Measurements from ENCODE around the gene TGFBR2. TPM values are rescaled to one million over a fixed set of nuclear protein-coding genes. Genes with fewer than 3 reads are reported as not detected.
A peak's percentile ranks its signal among the peaks of the same experiment; 100 is the strongest.

TGFBR2 gene
- polyA plus RNA-seq, 1 experiment, result 61.0 TPM

- POLR2A ChIA-PET, result no interaction called here
Measured at GRCh38 chr3:30596152-30596551, 10.2 kb upstream of the TGFBR2 start.

GRCh38 chr3:30597131-30597768, 9.2 kb upstream of the TGFBR2 start:
- CTCF ChIA-PET, result no interaction called here
- H3K36me3 ChIP-seq (ENCODE audit: control insufficient read depth, insufficient read depth, low read length), result no peaks in the 10 kb centered on the region
- DNase-seq (ENCODE audit: low read depth), result peak; percentile 71
- no peaks in the 10 kb centered on the region for H3K27me3 ChIP-seq (ENCODE audit: control insufficient read depth, insufficient read depth, low read length)
- H3K4me3 ChIP-seq (ENCODE audit: low read depth, low read length), result no peak overlapping the region
- no peak for TF ChIP-seq CTCF (IDR thresholded peaks at IDR 0.05; ENCODE audit: insufficient read depth, low read depth, low read length)
- POLR2A ChIA-PET, result no interaction called here

More at GRCh38 chr3:30596152-30596551, 10.2 kb upstream of the TGFBR2 start:
- TF ChIP-seq CTCF (IDR thresholded peaks at IDR 0.05; ENCODE audit: insufficient read depth, low read depth, low read length), result no peak
- no peaks in the 10 kb centered on the region for H3K36me3 ChIP-seq (ENCODE audit: control insufficient read depth, insufficient read depth, low read length)
- CTCF ChIA-PET, result no interaction called here
- H3K27me3 ChIP-seq (ENCODE audit: control insufficient read depth, insufficient read depth, low read length), result no peaks in the 10 kb centered on the region
- H3K4me3 ChIP-seq (ENCODE audit: low read depth, low read length), result no peak overlapping the region
- no peak for DNase-seq (ENCODE audit: low read depth)

GRCh38 chr3:30597769-30598134, 8.6 kb upstream of the TGFBR2 start:
- ChIA-PET POLR2A (no interaction called here), CTCF (no interaction called here)
- no peak overlapping the region for H3K4me3 ChIP-seq (ENCODE audit: low read depth, low read length)

GRCh38 chr3:30598668-30599545, 7.5 kb upstream of the TGFBR2 start:
- Histone ChIP-seq H3K4me3 (ENCODE audit: low read depth, low read length) (no peak overlapping the region), H3K27me3 (ENCODE audit: control insufficient read depth, insufficient read depth, low read length) (no peaks in the 10 kb centered on the region), H3K36me3 (ENCODE audit: control insufficient read depth, insufficient read depth, low read length) (no peaks in the 10 kb centered on the region)
- DNase-seq (ENCODE audit: low read depth), result no peak
- ChIA-PET POLR2A (no interaction called here), CTCF (no interaction called here)
- no peak for TF ChIP-seq CTCF (IDR thresholded peaks at IDR 0.05; ENCODE audit: insufficient read depth, low read depth, low read length)

More at GRCh38 chr3:30597769-30598134, 8.6 kb upstream of the TGFBR2 start:
- Histone ChIP-seq H3K27me3 (ENCODE audit: control insufficient read depth, insufficient read depth, low read length) (no peaks in the 10 kb centered on the region), H3K36me3 (ENCODE audit: control insufficient read depth, insufficient read depth, low read length) (no peaks in the 10 kb centered on the region)
- no peak for DNase-seq (ENCODE audit: low read depth)
- TF ChIP-seq CTCF (IDR thresholded peaks at IDR 0.05; ENCODE audit: insufficient read depth, low read depth, low read length), result no peak

GRCh38 chr3:30600572-30600971, 5.8 kb upstream of the TGFBR2 start:
- Histone ChIP-seq H3K4me3 (ENCODE audit: low read depth, low read length) (no peak overlapping the region), H3K36me3 (ENCODE audit: control insufficient read depth, insufficient read depth, low read length) (no peaks in the 10 kb centered on the region), H3K27me3 (ENCODE audit: control insufficient read depth, insufficient read depth, low read length) (no peaks in the 10 kb centered on the region)
- ChIA-PET CTCF (interaction anchor here (0.6 kb wide), 1 partner anchor 203 kb away, joined by 3 read pairs; no protein-coding TSS in a partner anchor), POLR2A (interaction anchor here (0.7 kb wide), 1 partner anchor 162 kb away, joined by 6 read pairs; no protein-coding TSS in a partner anchor)
- DNase-seq (ENCODE audit: low read depth), result no peak
- no peak for TF ChIP-seq CTCF (IDR thresholded peaks at IDR 0.05; ENCODE audit: insufficient read depth, low read depth, low read length)

Data from BJ (cell line).